ENCODE measurements around the gene HEBP1.
A peak's percentile ranks its signal among the peaks of the same experiment; 100 is the strongest.

The HEBP1 gene

DNA sequence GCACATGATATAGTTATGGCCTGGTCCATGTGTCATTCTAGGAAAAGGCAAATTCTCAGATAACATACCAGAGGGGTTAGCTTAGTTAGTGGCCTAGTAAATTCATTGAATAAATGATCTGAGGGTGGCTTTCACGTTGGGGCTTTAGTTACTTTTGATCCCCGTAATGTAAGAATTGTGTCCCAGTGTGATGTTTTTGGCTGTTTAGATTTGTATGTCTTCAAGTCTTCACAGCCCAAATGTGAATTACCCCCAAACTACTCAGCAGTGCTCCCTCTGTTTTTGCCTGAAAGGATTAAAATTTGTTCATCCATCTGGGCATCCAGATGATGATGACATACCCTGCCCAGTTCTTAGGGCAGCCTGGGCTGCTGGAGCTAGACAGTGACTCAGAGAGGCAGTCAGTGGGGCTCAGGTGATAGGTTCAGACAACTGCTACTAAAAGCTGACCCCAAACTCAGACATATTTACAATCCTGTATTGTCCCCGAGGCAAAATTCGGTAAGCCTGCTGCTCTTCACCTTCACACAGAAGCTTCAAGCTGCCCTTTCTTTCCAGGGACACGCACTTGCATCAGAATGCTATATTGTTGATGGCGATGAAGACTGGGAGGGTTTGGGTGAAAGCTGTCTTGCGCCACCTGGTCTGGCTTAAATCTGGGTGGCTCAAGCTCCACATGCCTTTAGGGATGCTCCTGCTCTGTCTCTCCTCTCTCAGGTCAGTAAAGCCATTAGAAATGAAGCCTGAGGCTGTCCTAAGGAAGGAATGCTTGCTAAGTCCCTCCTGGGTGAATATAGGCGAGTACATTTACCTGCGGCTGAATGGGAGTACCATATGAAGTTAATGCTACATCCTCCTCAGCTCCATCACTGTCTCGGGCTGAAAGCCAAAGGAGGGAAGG is 58.4 kb downstream of the HEBP1 start:
- H3K4me3 ChIP-seq (ENCODE audit: low read depth in 1 of 2, low read length in 2 of 2): no peak overlapping the region

DNA sequence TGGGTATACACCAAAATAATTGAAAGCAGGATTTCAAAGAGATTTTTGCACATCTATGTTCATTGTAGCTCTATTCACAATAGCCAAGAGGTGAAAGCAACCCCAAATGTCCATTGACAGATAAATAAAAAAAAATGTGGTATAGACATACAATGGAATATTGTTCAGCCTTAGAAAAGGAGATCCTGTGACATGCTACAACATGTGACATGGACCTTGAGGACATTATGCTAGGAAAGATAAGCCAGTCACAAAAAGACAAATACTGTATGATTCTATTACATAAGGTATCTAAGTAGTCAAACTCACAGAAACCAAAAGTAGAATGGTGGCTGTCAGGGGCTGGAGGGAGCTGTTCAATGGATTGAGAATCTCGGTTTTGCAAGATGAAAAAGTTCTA is 60.2 kb downstream of the HEBP1 start:
- no peaks in the 10 kb centered on the region for H3K9me3 ChIP-seq (ENCODE audit: control insufficient read depth in 1 of 2, low read length in 2 of 2)
- H3K36me3 ChIP-seq (ENCODE audit: control insufficient read depth in 1 of 2, insufficient read depth in 2 of 2, low read length in 2 of 2): no peaks in the 10 kb centered on the region
- H3K4me1 ChIP-seq (ENCODE audit: control insufficient read depth in 1 of 2, insufficient read depth in 2 of 2, low read length in 2 of 2): no peaks in the 10 kb centered on the region
- no peak overlapping the region for H3K27ac ChIP-seq (ENCODE audit: low read depth, low read length)
- H3K4me3 ChIP-seq (ENCODE audit: low read depth in 1 of 2, low read length in 2 of 2): no peak overlapping the region
- H3K27me3 ChIP-seq (ENCODE audit: control insufficient read depth in 1 of 2, insufficient read depth in 2 of 2, low read length in 2 of 2): no peaks in the 10 kb centered on the region
- H3K9ac ChIP-seq (ENCODE audit: low read depth in 1 of 2, low read length in 2 of 2): no peak overlapping the region

More for the DNA sequence above, 58.4 kb downstream of the HEBP1 start:
- Histone ChIP-seq H3K9ac (ENCODE audit: low read depth in 1 of 2, low read length in 2 of 2) (no peak overlapping the region), H3K27me3 (ENCODE audit: control insufficient read depth in 1 of 2, insufficient read depth in 2 of 2, low read length in 2 of 2) (no peaks in the 10 kb centered on the region), H3K4me1 (ENCODE audit: control insufficient read depth in 1 of 2, insufficient read depth in 2 of 2, low read length in 2 of 2) (no peaks in the 10 kb centered on the region), H3K27ac (ENCODE audit: low read depth, low read length) (no peak overlapping the region), H3K9me3 (ENCODE audit: control insufficient read depth in 1 of 2, low read length in 2 of 2) (no peaks in the 10 kb centered on the region), H3K36me3 (ENCODE audit: control insufficient read depth in 1 of 2, insufficient read depth in 2 of 2, low read length in 2 of 2) (no peaks in the 10 kb centered on the region)

DNA sequence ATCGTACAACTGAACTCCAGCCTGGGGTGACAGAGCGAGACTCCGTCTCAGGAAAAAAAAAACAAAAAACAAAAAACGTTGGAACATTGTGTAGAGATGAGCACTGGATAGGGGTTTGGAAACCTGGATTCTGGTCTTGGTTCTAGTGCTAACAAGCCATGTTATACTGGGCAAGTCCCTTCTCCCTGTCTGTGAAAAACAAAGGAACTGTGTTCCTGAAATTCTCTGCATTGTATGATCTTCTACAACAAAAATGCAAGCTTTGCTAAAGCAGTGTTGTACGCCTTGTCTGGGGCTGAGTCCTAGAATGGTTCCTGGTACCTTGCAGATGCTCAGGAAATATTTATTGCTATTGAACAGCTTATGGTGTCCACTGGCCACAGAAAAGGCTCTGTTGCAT is 61.5 kb downstream of the HEBP1 start:
- no peak overlapping the region for H3K4me3 ChIP-seq (ENCODE audit: low read depth in 1 of 2, low read length in 2 of 2)
- H3K36me3 ChIP-seq (ENCODE audit: control insufficient read depth in 1 of 2, insufficient read depth in 2 of 2, low read length in 2 of 2): no peaks in the 10 kb centered on the region
- H3K9ac ChIP-seq (ENCODE audit: low read depth in 1 of 2, low read length in 2 of 2): no peak overlapping the region
- H3K4me1 ChIP-seq (ENCODE audit: control insufficient read depth in 1 of 2, insufficient read depth in 2 of 2, low read length in 2 of 2): no peaks in the 10 kb centered on the region
- H3K27ac ChIP-seq (ENCODE audit: low read depth, low read length): no peak overlapping the region
- no peaks in the 10 kb centered on the region for H3K9me3 ChIP-seq (ENCODE audit: control insufficient read depth in 1 of 2, low read length in 2 of 2)
- H3K27me3 ChIP-seq (ENCODE audit: control insufficient read depth in 1 of 2, insufficient read depth in 2 of 2, low read length in 2 of 2): no peaks in the 10 kb centered on the region

DNA sequence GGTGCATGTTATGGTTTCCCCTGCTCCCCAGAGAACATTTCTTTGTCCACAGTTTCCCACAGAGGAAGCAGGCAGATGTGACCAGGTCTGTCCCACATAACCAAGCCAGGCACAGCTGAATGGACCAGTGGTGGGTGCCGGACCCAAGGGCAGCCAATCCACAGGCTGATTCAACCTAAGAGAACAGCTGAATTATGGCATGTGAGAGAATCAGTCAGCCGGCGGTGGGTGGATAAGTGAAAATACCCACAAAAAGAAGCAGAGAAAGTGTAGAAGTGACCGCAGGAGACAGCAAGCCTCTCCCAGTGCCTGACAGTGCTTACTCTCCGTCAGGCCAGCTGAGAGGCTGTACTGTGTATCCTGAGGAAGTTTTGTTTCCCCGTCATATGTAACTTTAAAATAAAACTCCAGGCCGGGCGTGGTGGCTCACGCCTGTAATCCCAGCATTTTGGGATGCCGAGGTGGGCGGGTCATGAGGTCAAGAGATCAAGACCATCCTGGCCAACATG is 63.0 kb downstream of the HEBP1 start:
- Histone ChIP-seq H3K27me3 (ENCODE audit: control insufficient read depth in 1 of 2, insufficient read depth in 2 of 2, low read length in 2 of 2) (no peaks in the 10 kb centered on the region), H3K27ac (ENCODE audit: low read depth, low read length) (no peak overlapping the region), H3K4me1 (ENCODE audit: control insufficient read depth in 1 of 2, insufficient read depth in 2 of 2, low read length in 2 of 2) (no peaks in the 10 kb centered on the region), H3K4me3 (ENCODE audit: low read depth in 1 of 2, low read length in 2 of 2) (no peak overlapping the region), H3K9ac (ENCODE audit: low read depth in 1 of 2, low read length in 2 of 2) (no peak overlapping the region), H3K36me3 (ENCODE audit: control insufficient read depth in 1 of 2, insufficient read depth in 2 of 2, low read length in 2 of 2) (no peaks in the 10 kb centered on the region), H3K9me3 (ENCODE audit: control insufficient read depth in 1 of 2, low read length in 2 of 2) (no peaks in the 10 kb centered on the region)

DNA sequence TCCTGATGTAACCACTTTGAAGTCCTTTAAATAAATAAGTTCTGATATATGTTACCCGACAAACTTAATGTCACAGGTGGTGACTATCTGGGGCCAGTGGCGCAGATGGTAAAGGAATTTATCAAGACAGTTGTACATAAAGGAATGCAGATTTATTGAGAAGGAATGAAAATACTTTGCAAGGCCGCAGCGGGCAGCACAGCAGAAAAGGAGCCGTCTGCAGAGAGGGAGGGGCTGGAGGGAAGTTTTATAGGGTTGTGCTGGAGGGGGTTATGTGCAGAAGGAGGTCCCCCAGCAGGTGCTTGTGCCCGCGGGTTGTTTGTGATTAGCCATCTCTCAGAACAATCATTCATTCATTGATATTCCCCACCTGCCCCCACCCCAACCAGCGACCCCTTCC is 65.5 kb downstream of the HEBP1 start:
- no peaks in the 10 kb centered on the region for H3K9me3 ChIP-seq (ENCODE audit: control insufficient read depth in 1 of 2, low read length in 2 of 2)
- no peaks in the 10 kb centered on the region for H3K4me1 ChIP-seq (ENCODE audit: control insufficient read depth in 1 of 2, insufficient read depth in 2 of 2, low read length in 2 of 2)
- no peak overlapping the region for H3K9ac ChIP-seq (ENCODE audit: low read depth in 1 of 2, low read length in 2 of 2)
- H3K36me3 ChIP-seq (ENCODE audit: control insufficient read depth in 1 of 2, insufficient read depth in 2 of 2, low read length in 2 of 2): peaks cover 0 to 2% of the 10 kb centered on the region in 2 donors
- no peaks in the 10 kb centered on the region for H3K27me3 ChIP-seq (ENCODE audit: control insufficient read depth in 1 of 2, insufficient read depth in 2 of 2, low read length in 2 of 2)
- no peak overlapping the region for H3K27ac ChIP-seq (ENCODE audit: low read depth, low read length)
- H3K4me3 ChIP-seq (ENCODE audit: low read depth in 1 of 2, low read length in 2 of 2): no peak overlapping the region

DNA sequence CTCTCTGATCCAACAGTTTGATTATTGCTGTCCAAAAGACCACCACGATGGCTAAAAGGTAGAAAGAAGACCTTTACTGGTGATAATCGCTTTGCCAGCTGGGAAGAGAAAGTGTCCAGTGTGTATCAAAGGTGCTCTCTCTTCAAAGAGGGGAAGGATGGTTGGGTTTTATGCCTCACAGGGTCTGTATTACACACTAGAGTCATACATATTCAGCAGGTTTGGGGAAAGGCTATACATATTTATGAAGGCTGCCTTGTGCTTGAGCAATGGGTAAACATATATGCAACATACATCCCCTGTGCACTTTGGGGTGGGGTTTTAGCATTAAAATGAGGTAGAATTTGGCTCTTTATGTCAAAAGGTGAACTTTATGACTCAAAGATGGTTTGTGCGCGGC is 66.3 kb downstream of the HEBP1 start:
- no peaks in the 10 kb centered on the region for H3K9me3 ChIP-seq (ENCODE audit: control insufficient read depth in 1 of 2, low read length in 2 of 2)
- no peak overlapping the region for H3K4me3 ChIP-seq (ENCODE audit: low read depth in 1 of 2, low read length in 2 of 2)
- H3K4me1 ChIP-seq (ENCODE audit: control insufficient read depth in 1 of 2, insufficient read depth in 2 of 2, low read length in 2 of 2): no peaks in the 10 kb centered on the region
- no peak overlapping the region for H3K27ac ChIP-seq (ENCODE audit: low read depth, low read length)
- H3K9ac ChIP-seq (ENCODE audit: low read depth in 1 of 2, low read length in 2 of 2): no peak overlapping the region
- H3K27me3 ChIP-seq (ENCODE audit: control insufficient read depth in 1 of 2, insufficient read depth in 2 of 2, low read length in 2 of 2): no peaks in the 10 kb centered on the region
- H3K36me3 ChIP-seq (ENCODE audit: control insufficient read depth in 1 of 2, insufficient read depth in 2 of 2, low read length in 2 of 2): peaks cover 0 to 3% of the 10 kb centered on the region in 2 donors

DNA sequence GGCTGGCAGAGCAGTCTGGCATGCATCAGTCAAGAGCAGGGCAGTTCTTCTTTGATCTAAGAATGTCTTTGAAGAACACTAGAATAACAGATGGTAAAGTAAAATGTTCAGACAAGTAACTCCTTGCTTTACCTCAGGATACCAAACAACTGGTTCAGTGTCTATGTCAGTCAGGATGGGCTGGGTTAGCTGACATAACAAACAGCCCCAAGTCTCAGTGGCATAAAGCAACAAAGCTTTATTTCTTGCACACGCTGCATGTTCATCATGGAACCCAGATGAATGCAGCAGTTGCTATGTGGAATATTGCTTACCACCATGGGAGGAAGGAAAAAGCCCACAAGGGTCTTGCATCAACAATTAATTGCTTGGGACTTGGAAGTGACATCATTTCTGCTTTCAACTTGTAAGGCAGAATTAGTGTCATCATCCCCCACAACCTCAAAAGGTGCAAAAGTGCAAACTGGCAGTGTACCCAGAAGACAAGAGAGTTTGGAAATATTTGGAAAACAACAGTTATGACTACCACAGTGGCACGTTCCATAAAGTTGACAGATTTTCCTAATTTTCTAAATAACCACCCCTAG is 69.3 kb downstream of the HEBP1 start:
- no peak overlapping the region for H3K9ac ChIP-seq (ENCODE audit: low read depth in 1 of 2, low read length in 2 of 2)
- H3K4me3 ChIP-seq (ENCODE audit: low read depth in 1 of 2, low read length in 2 of 2): no peak overlapping the region
- H3K4me1 ChIP-seq (ENCODE audit: control insufficient read depth in 1 of 2, insufficient read depth in 2 of 2, low read length in 2 of 2): peaks cover 9 to 10% of the 10 kb centered on the region in 2 donors
- no peaks in the 10 kb centered on the region for H3K27me3 ChIP-seq (ENCODE audit: control insufficient read depth in 1 of 2, insufficient read depth in 2 of 2, low read length in 2 of 2)
- H3K27ac ChIP-seq (ENCODE audit: low read depth, low read length): no peak overlapping the region
- peaks cover 0 to 3% of the 10 kb centered on the region in 2 donors for H3K36me3 ChIP-seq (ENCODE audit: control insufficient read depth in 1 of 2, insufficient read depth in 2 of 2, low read length in 2 of 2)
- no peaks in the 10 kb centered on the region for H3K9me3 ChIP-seq (ENCODE audit: control insufficient read depth in 1 of 2, low read length in 2 of 2)

DNA sequence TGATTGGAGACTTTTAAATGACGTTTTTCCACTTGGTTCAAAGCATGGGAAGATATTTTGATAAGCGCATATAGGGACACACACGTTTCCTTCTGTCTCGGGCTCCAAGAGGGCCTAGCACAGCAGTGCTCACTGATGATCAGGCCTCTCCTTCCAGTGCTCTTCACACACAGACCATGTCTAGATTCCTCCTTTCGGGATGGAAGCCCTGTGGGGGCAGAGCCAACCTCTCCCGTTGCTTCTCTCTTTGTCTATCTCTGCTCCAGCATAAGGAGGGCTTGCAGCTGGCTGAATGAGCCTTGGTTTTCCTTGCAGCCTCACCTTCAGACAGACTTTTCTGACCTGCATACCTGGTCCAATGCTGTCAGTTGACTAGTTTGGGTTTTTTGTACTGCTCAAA is 70.4 kb downstream of the HEBP1 start:
- H3K4me1 ChIP-seq (ENCODE audit: control insufficient read depth in 1 of 2, insufficient read depth in 2 of 2, low read length in 2 of 2): peaks cover 9 to 10% of the 10 kb centered on the region in 2 donors
- H3K36me3 ChIP-seq (ENCODE audit: control insufficient read depth in 1 of 2, insufficient read depth in 2 of 2, low read length in 2 of 2): peaks cover 0 to 3% of the 10 kb centered on the region in 2 donors
- H3K27ac ChIP-seq (ENCODE audit: low read depth, low read length): no peak overlapping the region
- no peaks in the 10 kb centered on the region for H3K27me3 ChIP-seq (ENCODE audit: control insufficient read depth in 1 of 2, insufficient read depth in 2 of 2, low read length in 2 of 2)
- no peak overlapping the region for H3K9ac ChIP-seq (ENCODE audit: low read depth in 1 of 2, low read length in 2 of 2)
- H3K4me3 ChIP-seq (ENCODE audit: low read depth in 1 of 2, low read length in 2 of 2): no peak overlapping the region
- H3K9me3 ChIP-seq (ENCODE audit: control insufficient read depth in 1 of 2, low read length in 2 of 2): no peaks in the 10 kb centered on the region

DNA sequence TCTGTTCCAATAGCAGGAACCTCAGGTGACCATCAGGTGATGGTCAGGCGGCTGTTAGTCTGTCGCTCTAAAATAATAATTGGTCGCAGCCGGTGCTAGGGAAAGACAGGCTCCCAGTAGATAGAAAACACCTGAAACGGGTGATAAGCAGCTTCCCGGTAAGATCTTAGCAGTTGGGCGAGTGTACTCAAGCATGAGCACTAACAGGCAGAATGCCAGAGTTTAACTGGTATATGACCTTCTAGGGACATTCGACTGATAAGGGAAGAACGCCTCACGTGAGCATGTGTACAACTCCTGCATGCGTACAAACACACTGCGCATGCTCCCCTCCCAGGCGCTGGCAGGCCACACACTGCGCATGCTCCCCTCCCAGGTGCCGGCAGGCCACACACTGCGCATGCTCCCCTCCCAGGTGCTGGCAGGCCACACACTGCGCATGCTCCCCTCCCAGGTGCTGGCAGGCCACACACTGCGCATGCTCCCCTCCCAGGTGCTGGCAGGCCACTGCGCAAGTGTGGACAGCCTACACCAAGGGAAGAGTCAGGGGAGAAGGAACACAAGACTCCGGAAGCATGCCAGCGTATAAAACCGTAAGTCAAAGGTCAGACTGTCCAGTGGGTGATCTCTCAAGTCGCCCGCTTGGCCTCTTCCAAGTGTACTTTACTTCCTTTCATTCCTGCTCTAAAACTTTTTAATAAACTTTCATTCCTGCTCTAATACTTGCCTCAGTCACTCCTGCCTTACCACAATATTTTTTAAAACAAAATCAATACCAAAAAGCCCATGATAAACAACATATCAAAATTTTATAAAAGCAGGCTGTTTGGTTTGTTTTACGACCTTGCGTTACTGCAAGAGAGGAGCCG is 72.6 kb downstream of the HEBP1 start:
- H3K4me3 ChIP-seq (ENCODE audit: low read depth in 1 of 2, low read length in 2 of 2): peak overlapping the region; percentile 69
- no peaks in the 10 kb centered on the region for H3K27me3 ChIP-seq (ENCODE audit: control insufficient read depth in 1 of 2, insufficient read depth in 2 of 2, low read length in 2 of 2)
- H3K36me3 ChIP-seq (ENCODE audit: control insufficient read depth in 1 of 2, insufficient read depth in 2 of 2, low read length in 2 of 2): peaks cover 0 to 3% of the 10 kb centered on the region in 2 donors
- H3K27ac ChIP-seq (ENCODE audit: low read depth, low read length): no peak overlapping the region
- peak overlapping the region; percentile 39 to 48 for H3K9ac ChIP-seq (ENCODE audit: low read depth in 1 of 2, low read length in 2 of 2)
- peaks cover 9 to 10% of the 10 kb centered on the region in 2 donors for H3K4me1 ChIP-seq (ENCODE audit: control insufficient read depth in 1 of 2, insufficient read depth in 2 of 2, low read length in 2 of 2)
- H3K9me3 ChIP-seq (ENCODE audit: control insufficient read depth in 1 of 2, low read length in 2 of 2): no peaks in the 10 kb centered on the region
